SK-N-SH treated with all-trans-retinoic acid at 6 μM for 48 hours (cell line): Measurements from ENCODE around the gene GAA.

Source experiments
- ATAC-seq: fragments of 200-7000 bp; cut with Tn5 transposase; 3 replicates; pipeline ENCODE4 v1.9.1; 2020; ENCODE audit warnings: mild to moderate bottlenecking, moderate library complexity
- BACH2 ChIP-seq: fragments of 250-450 bp; sonication (Bioruptor Pico); IDR thresholded peaks from 2 replicates; pipeline ENCODE4 v1.9.0; 2021; ENCODE audit warnings: mild to moderate bottlenecking, borderline replicate concordance
- CSRNP3 ChIP-seq: fragments of 250-450 bp; sonication (Bioruptor Pico); IDR thresholded peaks from 2 replicates; pipeline ENCODE4 v1.5.1; 2021; ENCODE audit warnings: mild to moderate bottlenecking, moderate library complexity
- ESRRG ChIP-seq: fragments of 250-450 bp; sonication (Bioruptor Pico); IDR thresholded peaks from 2 replicates; pipeline ENCODE4 v1.6.1; 2021; ENCODE audit warnings: mild to moderate bottlenecking
- GLIS3 ChIP-seq: fragments of 250-450 bp; sonication (Bioruptor Pico); IDR thresholded peaks from 2 replicates; pipeline ENCODE4 v1.5.0; 2020; ENCODE audit warnings: mild to moderate bottlenecking, moderate library complexity
- ISL1 ChIP-seq: fragments of 250-450 bp; sonication (Bioruptor Pico); IDR thresholded peaks from 2 replicates; pipeline ENCODE4 v2.1.2; 2022; ENCODE audit warnings: mild to moderate bottlenecking, moderate library complexity
- OSR1 ChIP-seq: fragments of 250-450 bp; sonication (Bioruptor Pico); IDR thresholded peaks from 2 replicates; pipeline ENCODE4 v1.8.0; 2022; ENCODE audit warnings: moderate library complexity, mild to moderate bottlenecking, inconsistent platforms
- RARB ChIP-seq: fragments of 250-450 bp; sonication (Bioruptor Pico); IDR thresholded peaks from 2 replicates; pipeline ENCODE4 v1.8.0; 2021; ENCODE audit warnings: mild to moderate bottlenecking, moderate library complexity
- SNAI2 ChIP-seq: fragments of 250-450 bp; sonication (Bioruptor Pico); IDR thresholded peaks from 2 replicates; pipeline ENCODE4 v1.5.0; 2020; ENCODE audit warnings: mild to moderate bottlenecking, moderate library complexity
- TCF4 ChIP-seq: fragments of 250-450 bp; sonication (Bioruptor Pico); IDR thresholded peaks from 2 replicates; pipeline ENCODE4 v1.8.0; 2021; ENCODE audit warnings: mild to moderate bottlenecking, moderate library complexity, borderline replicate concordance
- TOX ChIP-seq: fragments of 250-450 bp; sonication (Bioruptor Pico); IDR thresholded peaks from 2 replicates; pipeline ENCODE4 v1.8.0; 2021; ENCODE audit warnings: mild to moderate bottlenecking, moderate library complexity, borderline replicate concordance
- ZC3H10 ChIP-seq: fragments of 250-450 bp; sonication (Bioruptor Pico); IDR thresholded peaks from 2 replicates; pipeline ENCODE4 v1.5.1; 2021; ENCODE audit warnings: mild to moderate bottlenecking, moderate library complexity
- ZFP3 ChIP-seq: fragments of 250-450 bp; sonication (Bioruptor Pico); IDR thresholded peaks from 2 replicates; pipeline ENCODE4 v1.5.0; 2020; ENCODE audit warnings: mild to moderate bottlenecking, moderate library complexity
- ZFP30 ChIP-seq: fragments of 450-650 bp; formaldehyde crosslinking; IDR thresholded peaks from 2 replicates; pipeline ENCODE4 v1.5.0; 2022; ENCODE audit warnings: mild to moderate bottlenecking, moderate library complexity
- ZNF565 ChIP-seq: fragments of 450-650 bp; formaldehyde crosslinking; conservative IDR thresholded peaks from 2 replicates; pipeline ENCODE4 v1.5.0; 2020; ENCODE audit warnings: low read depth, mild to moderate bottlenecking, moderate library complexity
- ZNF70 ChIP-seq: fragments of 450-650 bp; formaldehyde crosslinking; IDR thresholded peaks from 2 replicates; pipeline ENCODE4 v1.5.0; 2020; ENCODE audit warnings: mild to moderate bottlenecking, moderate library complexity
- TF ChIP-seq, protein P1 (sequence below): fragments of 250-450 bp; sonication (Bioruptor Pico); IDR thresholded peaks from 2 replicates; pipeline ENCODE4 v1.8.0; 2020; ENCODE audit warnings: mild to moderate bottlenecking, moderate library complexity, borderline replicate concordance
- TF ChIP-seq, protein P2 (sequence below): fragments of 250-450 bp; sonication (Bioruptor Pico); IDR thresholded peaks from 2 replicates; pipeline ENCODE4 v1.5.1; 2020; ENCODE audit warnings: low read depth, mild to moderate bottlenecking, moderate library complexity
- TF ChIP-seq, protein P3 (sequence below): fragments of 250-450 bp; sonication (Bioruptor Pico); IDR thresholded peaks from 2 replicates; pipeline ENCODE4 v1.8.0; 2021; ENCODE audit warnings: low read depth, mild to moderate bottlenecking, moderate library complexity, borderline replicate concordance

Gene GAA

DNA sequence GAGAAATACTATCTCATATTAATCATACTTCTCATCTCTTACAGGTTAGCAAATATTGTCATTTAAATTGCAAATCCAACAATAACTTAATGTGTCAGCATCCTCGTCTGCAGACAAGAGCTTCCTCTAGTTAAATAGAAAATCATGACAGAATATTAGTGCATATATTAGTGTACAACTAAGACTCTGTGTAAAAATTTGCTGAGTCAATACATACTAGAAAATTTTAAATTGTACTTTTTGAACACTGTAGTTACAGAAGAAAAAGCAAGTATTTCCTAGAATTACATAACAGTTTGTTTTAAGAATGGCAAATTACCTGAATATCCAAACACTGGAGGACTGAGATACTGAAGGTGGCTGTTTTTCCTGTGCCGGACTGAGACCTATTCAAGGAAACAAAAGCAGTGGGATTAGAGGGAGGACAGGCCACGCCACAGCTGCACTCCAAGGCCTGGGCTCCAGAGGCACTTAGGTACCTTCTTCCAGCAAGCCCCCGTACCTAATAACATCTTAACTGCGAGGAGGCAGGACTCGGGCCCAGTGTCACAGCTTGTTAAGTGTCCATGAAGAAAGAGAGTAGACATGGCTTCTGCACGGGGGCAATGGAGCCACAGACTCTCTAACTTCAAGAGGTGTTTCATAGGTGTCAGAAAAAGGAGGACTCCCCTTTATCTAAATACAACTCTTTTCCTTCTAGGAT is 40.2 kb downstream of the GAA start:
- TF ChIP-seq ZFP30 (CRISPR knock-in tag): no peak
- TF ChIP-seq, all 23 proteins: peak for 0
- no peak for ATAC-seq

GRCh38 chr17:80142929-80143328 is 41.5 kb downstream of the GAA start:
- no peak for TF ChIP-seq ZNF70 (CRISPR knock-in tag)
- TF ChIP-seq OSR1 (CRISPR knock-in tag): no peak
- TF ChIP-seq ZNF565 (CRISPR knock-in tag): no peak
- no peak for TF ChIP-seq ZC3H10 (CRISPR knock-in tag)
- no peak for TF ChIP-seq TCF4
- TF ChIP-seq BACH2 (CRISPR knock-in tag): no peak
- no peak for TF ChIP-seq ESRRG
- no peak for TF ChIP-seq SNAI2 (CRISPR knock-in tag)
- no peak for TF ChIP-seq ZFP3 (CRISPR knock-in tag)
- no peak for TF ChIP-seq GLIS3 (CRISPR knock-in tag)
- no peak for TF ChIP-seq CSRNP3
- no peak for TF ChIP-seq RARB (CRISPR knock-in tag)
- TF ChIP-seq, protein P1, sequence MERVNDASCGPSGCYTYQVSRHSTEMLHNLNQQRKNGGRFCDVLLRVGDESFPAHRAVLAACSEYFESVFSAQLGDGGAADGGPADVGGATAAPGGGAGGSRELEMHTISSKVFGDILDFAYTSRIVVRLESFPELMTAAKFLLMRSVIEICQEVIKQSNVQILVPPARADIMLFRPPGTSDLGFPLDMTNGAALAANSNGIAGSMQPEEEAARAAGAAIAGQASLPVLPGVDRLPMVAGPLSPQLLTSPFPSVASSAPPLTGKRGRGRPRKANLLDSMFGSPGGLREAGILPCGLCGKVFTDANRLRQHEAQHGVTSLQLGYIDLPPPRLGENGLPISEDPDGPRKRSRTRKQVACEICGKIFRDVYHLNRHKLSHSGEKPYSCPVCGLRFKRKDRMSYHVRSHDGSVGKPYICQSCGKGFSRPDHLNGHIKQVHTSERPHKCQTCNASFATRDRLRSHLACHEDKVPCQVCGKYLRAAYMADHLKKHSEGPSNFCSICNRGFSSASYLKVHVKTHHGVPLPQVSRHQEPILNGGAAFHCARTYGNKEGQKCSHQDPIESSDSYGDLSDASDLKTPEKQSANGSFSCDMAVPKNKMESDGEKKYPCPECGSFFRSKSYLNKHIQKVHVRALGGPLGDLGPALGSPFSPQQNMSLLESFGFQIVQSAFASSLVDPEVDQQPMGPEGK: no peak
- TF ChIP-seq, protein P2, sequence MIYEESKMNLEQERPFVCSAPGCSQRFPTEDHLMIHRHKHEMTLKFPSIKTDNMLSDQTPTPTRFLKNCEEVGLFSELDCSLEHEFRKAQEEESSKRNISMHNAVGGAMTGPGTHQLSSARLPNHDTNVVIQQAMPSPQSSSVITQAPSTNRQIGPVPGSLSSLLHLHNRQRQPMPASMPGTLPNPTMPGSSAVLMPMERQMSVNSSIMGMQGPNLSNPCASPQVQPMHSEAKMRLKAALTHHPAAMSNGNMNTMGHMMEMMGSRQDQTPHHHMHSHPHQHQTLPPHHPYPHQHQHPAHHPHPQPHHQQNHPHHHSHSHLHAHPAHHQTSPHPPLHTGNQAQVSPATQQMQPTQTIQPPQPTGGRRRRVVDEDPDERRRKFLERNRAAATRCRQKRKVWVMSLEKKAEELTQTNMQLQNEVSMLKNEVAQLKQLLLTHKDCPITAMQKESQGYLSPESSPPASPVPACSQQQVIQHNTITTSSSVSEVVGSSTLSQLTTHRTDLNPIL (CRISPR knock-in tag): no peak
- no peak for ATAC-seq

DNA sequence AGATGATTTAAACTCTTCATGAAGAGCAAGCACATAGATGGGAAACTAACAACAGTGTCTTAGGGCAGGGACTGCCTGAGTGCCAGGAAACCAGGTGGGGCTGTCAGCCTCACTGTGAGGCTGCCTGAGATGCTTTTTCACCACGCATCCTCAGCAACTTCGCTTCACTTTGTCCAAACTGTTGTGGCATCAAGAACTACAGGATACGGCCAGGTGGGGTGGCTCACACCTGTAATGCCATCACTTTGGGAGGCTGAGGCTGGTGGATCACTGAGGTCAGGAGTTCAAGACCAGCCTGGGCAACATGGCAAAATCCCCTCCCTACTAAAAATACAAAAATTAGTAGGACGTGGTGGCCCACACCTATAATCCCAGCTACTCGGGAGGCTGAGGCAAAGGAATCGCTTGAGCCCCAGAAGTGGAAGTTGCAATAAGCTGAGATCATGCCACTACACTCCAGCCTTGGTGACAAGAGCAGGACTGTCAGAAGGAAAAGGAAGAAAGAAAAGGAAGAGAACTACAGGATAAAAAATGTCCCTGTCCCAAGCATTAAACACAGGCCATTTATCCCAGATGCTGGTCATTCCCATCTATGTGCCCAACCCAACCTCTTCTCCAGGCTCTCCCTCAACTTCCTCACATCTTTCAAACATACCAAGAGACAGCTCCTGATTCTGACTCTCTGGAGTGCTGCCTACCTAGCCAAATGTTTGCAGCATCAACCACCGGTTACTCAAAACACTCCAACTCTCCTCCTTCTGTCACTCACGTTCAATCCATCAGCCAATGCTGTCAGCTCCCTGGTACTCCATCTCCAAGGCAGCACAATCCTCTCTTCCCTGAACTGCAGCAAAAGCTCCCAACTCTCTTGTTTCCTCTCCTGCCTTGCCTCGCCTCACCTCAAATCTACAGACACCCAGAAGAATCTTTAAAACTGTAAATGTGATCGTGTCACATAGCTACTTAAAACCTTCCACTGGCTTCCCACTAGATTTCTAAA is 44.0 kb downstream of the GAA start:
- TF ChIP-seq TCF4 (no peak), ZC3H10 (CRISPR knock-in tag) (no peak), ZFP3 (CRISPR knock-in tag) (no peak), ZNF70 (CRISPR knock-in tag) (no peak), SNAI2 (CRISPR knock-in tag) (no peak), ZNF565 (CRISPR knock-in tag) (no peak), ESRRG (no peak), OSR1 (CRISPR knock-in tag) (no peak), TOX (no peak)
- TF ChIP-seq, protein P2 (CRISPR knock-in tag): no peak
- no peak for ATAC-seq

DNA sequence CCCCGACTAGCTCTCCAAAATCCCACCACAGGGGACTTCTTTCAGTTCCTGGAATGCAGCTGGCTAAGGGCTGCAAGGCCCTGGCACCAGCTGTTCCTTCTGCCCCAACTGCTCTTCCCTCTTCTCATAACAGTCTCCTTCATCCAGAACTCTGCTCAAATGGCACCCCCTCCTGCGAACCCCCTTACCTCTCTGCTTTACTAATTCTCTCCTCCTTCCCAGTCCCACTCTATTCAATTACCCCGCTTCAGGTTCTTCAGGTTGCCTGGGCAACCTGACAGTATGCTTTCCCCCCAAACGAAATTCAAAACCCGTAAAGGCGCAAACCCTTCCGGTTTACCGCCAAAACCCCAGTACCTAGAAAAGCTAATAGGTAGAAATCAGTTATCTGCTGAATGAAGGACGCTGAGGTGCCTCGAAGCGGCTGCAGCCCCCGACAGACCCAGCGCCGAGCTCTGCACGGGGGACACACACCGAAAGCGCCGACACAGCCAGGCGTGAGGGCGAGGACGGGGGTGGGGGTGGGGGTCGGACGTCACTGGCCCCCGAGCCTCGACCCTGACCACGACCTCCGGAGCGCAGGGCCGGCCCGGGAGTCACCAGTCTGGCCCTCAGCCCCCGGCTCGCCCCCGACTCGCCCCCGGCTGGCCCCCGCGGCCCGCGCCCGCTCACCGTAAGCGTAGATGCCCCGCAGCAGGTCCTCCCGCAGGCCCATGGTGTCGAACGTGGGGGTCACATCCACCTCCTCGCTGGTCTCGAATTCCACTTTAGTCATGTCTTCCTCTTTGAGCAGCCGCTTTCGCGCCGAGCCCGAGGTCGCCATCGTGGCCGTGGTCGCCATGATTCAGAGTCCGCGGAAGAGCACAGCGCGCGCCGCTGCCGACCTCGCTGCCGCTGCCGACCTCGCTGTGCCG is 45.0 kb downstream of the GAA start:
- peak; percentile 14 for ATAC-seq
- TF ChIP-seq TOX (no peak), OSR1 (CRISPR knock-in tag) (no peak), ZFP3 (CRISPR knock-in tag) (no peak), ISL1 (CRISPR knock-in tag) (no peak), RARB (CRISPR knock-in tag) (no peak), CSRNP3 (no peak), TCF4 (no peak), ZFP30 (CRISPR knock-in tag) (no peak)
- TF ChIP-seq, protein P3, sequence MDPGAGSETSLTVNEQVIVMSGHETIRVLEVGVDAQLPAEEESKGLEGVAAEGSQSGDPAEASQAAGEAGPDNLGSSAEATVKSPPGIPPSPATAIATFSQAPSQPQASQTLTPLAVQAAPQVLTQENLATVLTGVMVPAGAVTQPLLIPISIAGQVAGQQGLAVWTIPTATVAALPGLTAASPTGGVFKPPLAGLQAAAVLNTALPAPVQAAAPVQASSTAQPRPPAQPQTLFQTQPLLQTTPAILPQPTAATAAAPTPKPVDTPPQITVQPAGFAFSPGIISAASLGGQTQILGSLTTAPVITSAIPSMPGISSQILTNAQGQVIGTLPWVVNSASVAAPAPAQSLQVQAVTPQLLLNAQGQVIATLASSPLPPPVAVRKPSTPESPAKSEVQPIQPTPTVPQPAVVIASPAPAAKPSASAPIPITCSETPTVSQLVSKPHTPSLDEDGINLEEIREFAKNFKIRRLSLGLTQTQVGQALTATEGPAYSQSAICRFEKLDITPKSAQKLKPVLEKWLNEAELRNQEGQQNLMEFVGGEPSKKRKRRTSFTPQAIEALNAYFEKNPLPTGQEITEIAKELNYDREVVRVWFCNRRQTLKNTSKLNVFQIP (CRISPR knock-in tag): no peak
- TF ChIP-seq, protein P2 (CRISPR knock-in tag): no peak
